Muscle of leg (tissue), 11 donors: Measurements from ENCODE around the gene PLA2G4C. TPM values are rescaled to one million over a fixed set of nuclear protein-coding genes. Genes with fewer than 3 reads are reported as not detected.

Source experiments
- DNase-seq: peaks from one replicate; pipeline ENCODE4 v3.0.0; 2013
- H3K27ac ChIP-seq: one replicate; pipeline ENCODE4 v1.5.1; 2013; ENCODE audit warnings: mild to moderate bottlenecking, low read length, control low read depth
- H3K27me3 ChIP-seq: one replicate; pipeline ENCODE4 v1.6.1; 2013; ENCODE audit warnings: low read length; ENCODE audit not compliant: control insufficient read depth, insufficient read depth
- H3K36me3 ChIP-seq: one replicate; pipeline ENCODE4 v1.6.1; 2013; ENCODE audit warnings: low read length; ENCODE audit not compliant: control insufficient read depth, insufficient read depth
- H3K4me1 ChIP-seq: one replicate; pipeline ENCODE4 v1.6.1; 2013; ENCODE audit warnings: low read length; ENCODE audit not compliant: control insufficient read depth, insufficient read depth
- H3K4me3 ChIP-seq: one replicate; pipeline ENCODE4 v1.5.1; 2013; ENCODE audit warnings: low read length, control low read depth
- H3K9me3 ChIP-seq: replicated peaks from 2 replicates; pipeline ENCODE4 v1.6.1; 2013; ENCODE audit warnings: low read depth, low read length; ENCODE audit not compliant: control insufficient read depth
- WGBS: methylation state at CpG from one replicate; pipeline ENCODE4 v1.1.5; 2013; ENCODE audit warnings: missing lambda C conversion rate; ENCODE audit not compliant: insufficient coverage; 5-methylcytosine and 5-hydroxymethylcytosine counted together
- polyA plus RNA-seq, 8 donors: library from polyadenylated mRNA; unstranded; fragments of 120-200 nt; gene quantifications; one replicate each; pipeline versions ENCODE4 v1.2.1 to v1.2.3, GENCODE V29; 2013; ENCODE audit warnings: inconsistent platforms in 1 of 8, low replicate concordance in 1 of 8; ENCODE audit not compliant: insufficient read length in 8 of 8, insufficient read depth in 1 of 8
- total RNA-seq: library from RNA; stranded (reverse); fragments of 120-200 nt; gene quantifications from one replicate; pipeline ENCODE4 v1.2.4, GENCODE V29; 2013

Gene PLA2G4C
- total and polyA plus RNA-seq, 9 donors = 20.0 to 49.8 (median 31.4) TPM

DNA sequence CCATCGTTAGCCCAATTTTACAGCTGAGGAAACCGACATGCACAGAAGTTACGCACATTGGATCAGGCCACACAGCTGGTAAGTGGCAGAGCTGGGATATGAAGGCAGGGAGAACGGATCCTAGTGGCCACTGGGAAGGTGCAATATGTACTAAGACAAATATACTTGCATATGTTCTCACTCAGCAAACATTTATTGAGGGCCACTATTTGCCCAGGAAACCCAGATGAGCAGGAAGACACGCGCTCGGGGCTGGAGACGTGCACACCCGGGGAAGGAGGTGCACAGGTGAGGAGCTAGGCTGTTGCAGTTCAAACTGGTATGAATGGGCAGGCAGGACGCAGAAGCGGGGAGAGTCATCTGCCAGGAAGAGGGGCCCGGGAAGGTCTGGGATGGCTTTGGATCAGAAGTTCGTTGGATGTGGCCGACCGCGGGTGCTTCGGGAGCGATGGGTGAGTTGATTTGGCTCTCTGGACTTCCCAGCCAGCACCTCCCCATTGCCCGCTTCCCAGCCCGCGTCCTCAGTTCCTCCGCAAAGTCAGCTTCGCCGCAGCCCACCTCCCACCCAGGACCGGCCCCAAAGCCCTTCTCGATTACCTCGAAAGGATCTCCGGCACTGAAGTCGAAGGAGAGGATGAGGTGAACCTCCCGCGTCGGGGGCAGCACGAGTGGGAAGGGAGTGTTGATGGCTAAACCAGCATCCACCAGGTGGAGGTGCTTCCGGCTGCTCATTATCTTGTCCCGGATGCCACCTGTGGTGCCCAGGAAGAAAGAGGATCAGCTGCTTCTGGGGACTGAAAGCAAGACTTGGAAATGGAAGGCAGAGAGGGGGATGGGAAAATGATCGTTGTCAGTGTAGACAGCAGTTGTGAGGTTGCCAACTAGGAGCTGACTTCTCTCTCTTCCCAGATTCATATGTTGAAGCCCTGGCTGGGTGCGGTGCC, 48.9 kb downstream of the PLA2G4C start:
- no peaks in the 10 kb centered on the region for H3K9me3 ChIP-seq
- DNase-seq = no peak
- H3K27ac ChIP-seq = no peak overlapping the region
- H3K27me3 ChIP-seq = peaks cover 4% of the 10 kb centered on the region
- no peaks in the 10 kb centered on the region for H3K4me1 ChIP-seq
- H3K36me3 ChIP-seq = peaks cover 3% of the 10 kb centered on the region
- no peak overlapping the region for H3K4me3 ChIP-seq
- 38% methylated on average over 17 of the region's 37 CpGs for WGBS

DNA sequence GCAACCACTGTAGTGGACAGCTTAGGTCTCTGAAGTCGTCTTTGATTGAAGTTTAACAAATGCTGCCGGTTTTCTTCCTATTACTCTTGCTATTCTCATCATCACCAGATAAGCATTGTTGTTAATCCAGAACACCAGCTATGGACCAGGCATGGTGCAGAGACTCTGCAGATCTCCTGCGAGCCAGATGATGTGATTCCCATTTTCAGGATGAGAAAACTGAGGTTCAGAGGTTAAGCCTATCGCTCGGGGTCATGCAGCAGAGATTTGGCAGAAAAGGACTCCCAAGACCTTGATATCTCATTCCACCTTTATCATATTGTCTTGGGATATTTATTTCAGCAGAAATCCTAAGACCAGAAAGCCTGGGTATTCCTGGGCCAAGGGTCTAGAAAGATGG, 50.2 kb downstream of the PLA2G4C start:
- H3K36me3 ChIP-seq = peaks cover 2% of the 10 kb centered on the region
- WGBS = no CpG with 5 or more reads among the region's 5 CpGs

DNA sequence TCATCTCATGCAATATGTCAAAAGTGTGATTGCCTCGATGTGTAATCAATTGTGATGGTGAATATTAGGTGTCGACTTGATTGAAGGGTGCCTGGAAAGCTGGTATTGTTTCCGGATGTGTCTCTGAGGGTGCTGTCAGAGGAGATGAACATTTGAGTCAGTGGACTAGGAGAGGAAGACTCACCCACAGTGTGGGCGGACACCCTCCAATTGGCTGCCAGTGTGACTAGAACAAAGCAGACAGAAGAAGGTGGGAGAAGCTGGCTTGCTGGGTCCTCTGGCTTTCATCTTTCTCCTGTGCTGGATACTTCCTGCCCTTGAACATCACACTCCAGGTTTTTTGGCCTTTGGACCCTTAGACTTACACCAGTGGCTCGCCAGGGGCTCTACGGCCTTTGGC, 51.3 kb downstream of the PLA2G4C start:
- H3K4me1 ChIP-seq = no peaks in the 10 kb centered on the region
- DNase-seq = no peak
- peaks cover 2% of the 10 kb centered on the region for H3K36me3 ChIP-seq
- H3K27me3 ChIP-seq = peaks cover 4% of the 10 kb centered on the region
- no peak overlapping the region for H3K27ac ChIP-seq
- H3K4me3 ChIP-seq = no peak overlapping the region
- 88% methylated on average over 3 of the region's 6 CpGs for WGBS
- H3K9me3 ChIP-seq = no peaks in the 10 kb centered on the region

More for the DNA sequence above, 50.2 kb downstream of the PLA2G4C start:
- no peak for DNase-seq
- H3K9me3 ChIP-seq = no peaks in the 10 kb centered on the region
- no peaks in the 10 kb centered on the region for H3K4me1 ChIP-seq
- H3K4me3 ChIP-seq = no peak overlapping the region
- peaks cover 4% of the 10 kb centered on the region for H3K27me3 ChIP-seq
- H3K27ac ChIP-seq = no peak overlapping the region

DNA sequence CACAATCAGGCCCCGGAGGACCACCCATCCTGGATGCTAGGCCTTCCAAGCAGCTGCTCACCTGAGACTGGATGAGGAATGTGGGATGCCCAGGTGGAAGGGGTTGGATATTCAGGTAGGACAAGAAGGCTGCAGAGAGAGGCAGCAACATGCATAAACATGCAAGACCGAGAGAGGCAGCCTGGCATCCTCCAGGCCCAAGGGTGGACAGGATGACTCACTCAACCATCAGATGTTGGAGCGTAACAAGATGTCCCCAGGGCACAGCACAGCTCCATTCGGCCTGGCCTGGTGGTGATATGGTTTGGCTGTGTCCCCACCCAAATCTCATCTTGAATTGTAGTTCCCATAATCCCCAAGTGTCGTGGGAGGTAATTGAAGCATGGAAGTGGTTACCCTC, 56.8 kb downstream of the PLA2G4C start:
- H3K36me3 ChIP-seq = peaks cover 8% of the 10 kb centered on the region
- H3K9me3 ChIP-seq = no peaks in the 10 kb centered on the region
- no peak for DNase-seq
- H3K27me3 ChIP-seq = no peaks in the 10 kb centered on the region
- WGBS = 77% methylated on average over 3 of the region's 5 CpGs
- H3K27ac ChIP-seq = no peak overlapping the region
- H3K4me3 ChIP-seq = no peak overlapping the region
- no peaks in the 10 kb centered on the region for H3K4me1 ChIP-seq

DNA sequence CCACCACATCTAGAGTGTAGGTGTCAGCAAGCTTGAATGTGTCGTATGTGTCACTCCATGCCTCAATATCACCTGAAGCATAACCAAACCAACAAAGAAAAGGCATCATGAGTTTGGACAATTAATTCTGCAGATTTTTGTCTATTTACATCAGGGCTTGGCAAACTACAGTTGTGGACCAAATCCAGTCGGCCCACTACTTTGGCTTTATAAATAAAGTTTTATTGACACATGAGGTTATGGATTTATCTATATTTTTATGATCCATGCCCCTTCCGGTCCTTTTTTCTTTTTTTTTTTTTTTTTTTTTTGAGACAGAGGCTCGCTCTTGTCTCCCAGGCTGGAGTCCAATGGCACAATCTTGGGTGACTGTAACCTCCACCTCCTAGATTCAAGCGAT, 57.5 kb downstream of the PLA2G4C start:
- Histone ChIP-seq H3K27ac (no peak overlapping the region), H3K4me3 (no peak overlapping the region), H3K27me3 (no peaks in the 10 kb centered on the region), H3K36me3 (peaks cover 11% of the 10 kb centered on the region), H3K4me1 (no peaks in the 10 kb centered on the region), H3K9me3 (no peaks in the 10 kb centered on the region)
- 100% methylated on average over 2 of the region's 5 CpGs for WGBS
- DNase-seq = no peak

DNA sequence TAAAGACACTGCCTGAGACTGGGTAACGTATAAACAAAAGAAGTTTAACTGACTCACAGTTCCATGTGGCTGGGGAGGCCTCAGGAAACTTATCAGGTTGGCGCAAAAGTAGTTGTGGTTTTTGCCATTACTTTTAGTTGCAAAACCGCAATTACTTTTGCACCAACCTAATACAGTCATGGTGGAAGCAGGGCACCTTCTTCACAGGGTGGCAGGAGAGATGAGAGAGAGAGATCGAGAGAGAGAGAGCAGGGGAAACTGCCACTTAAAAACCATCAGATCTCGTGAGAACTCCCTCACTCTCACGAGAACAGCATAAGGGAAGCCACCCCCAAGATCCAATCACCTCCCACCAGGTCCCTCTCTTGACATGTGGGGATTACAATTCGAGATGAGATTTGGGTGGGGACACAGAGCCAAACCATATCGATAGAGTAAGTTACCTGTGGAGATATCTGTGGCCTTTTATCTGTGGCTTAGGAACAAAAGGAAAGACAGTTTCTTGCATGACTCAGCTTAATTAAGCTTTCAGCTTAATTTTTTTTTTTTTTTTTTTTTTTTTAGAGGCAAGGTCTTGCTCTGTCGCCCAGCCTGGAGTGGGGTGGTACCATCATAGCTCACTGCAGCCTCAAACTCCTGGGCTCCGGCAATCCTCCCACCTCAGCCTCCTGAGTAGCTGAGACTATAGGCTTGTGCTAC, 59.1 kb downstream of the PLA2G4C start:
- H3K27me3 ChIP-seq = no peaks in the 10 kb centered on the region
- no peak for DNase-seq

DNA sequence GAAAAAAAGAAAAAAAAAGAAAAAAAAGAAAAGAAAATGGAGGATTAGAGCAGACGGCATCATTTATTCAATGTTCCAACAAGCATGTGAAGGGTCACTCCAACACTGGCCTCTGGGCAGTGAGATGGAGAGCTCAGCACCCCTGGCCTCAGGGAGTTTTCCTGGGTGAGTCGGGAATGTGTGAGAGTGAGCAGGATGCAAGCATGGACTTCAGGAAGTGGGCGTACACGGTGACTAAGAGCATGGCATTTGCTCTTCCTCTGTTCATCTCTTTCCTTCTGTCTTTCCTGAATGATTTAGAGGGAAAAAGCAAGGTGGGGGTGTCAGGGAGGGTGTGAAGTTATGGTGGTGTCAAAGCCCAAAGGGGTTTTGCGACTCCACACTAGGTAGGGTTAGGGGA, 66.1 kb downstream of the PLA2G4C start:
- WGBS = 82% methylated on average over 2 of the region's 5 CpGs
- no peak for DNase-seq
- H3K27ac ChIP-seq = no peak overlapping the region

More for the DNA sequence above, 59.1 kb downstream of the PLA2G4C start:
- no peaks in the 10 kb centered on the region for H3K9me3 ChIP-seq
- no peak overlapping the region for H3K27ac ChIP-seq
- no CpG with 5 or more reads among the region's 10 CpGs for WGBS
- no peak overlapping the region for H3K4me3 ChIP-seq
- peaks cover 12% of the 10 kb centered on the region for H3K36me3 ChIP-seq
- no peaks in the 10 kb centered on the region for H3K4me1 ChIP-seq

DNA sequence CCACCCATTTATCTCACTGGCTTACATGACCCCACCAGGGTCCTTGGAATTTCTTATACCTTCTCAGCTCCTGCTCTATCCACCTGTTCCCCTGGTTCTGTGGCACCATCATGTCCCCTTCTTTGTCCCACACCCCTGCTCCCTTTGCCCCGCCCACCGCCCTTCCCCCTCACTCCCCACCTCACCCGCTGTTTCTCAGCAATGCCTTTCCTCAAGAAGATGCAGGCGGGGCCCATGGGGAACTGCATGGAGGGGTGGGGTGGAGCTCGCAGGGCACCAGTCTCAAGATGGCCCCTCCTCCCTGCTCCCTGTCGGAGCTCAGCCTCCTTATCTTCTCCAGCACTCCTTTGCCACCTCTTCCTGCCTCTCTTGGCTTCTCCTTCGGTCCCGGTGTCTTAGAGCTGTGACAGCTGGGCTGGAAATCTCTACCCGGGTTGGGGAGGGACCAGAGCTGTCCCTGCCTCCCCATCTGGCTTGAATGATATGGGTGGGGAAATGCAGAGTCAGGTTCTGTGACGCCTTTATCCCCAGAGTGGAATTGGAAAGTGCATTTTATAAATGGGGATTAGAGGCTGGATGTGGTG, 66.8 kb downstream of the PLA2G4C start, which contains the start of gene CABP5:
Gene CABP5 (minus strand): TSS at position 405 of the 584 bp plus-strand sequence. CDS start 157 bp downstream, at position 248.
- Histone ChIP-seq H3K9me3 (no peaks in the 10 kb centered on the region), H3K27ac (no peak within 1 kb of the TSS), H3K4me1 (no peaks in the 10 kb centered on the region), H3K4me3 (no peak within 1 kb of the TSS), H3K27me3 (no peaks in the 10 kb centered on the region), H3K36me3 (peaks cover 4% of the 10 kb centered on the region)
- 60% methylated on average over 4 of the region's 10 CpGs for WGBS
- DNase-seq = no peak

More for the DNA sequence above, 66.1 kb downstream of the PLA2G4C start:
- Histone ChIP-seq H3K36me3 (peaks cover 4% of the 10 kb centered on the region), H3K4me3 (no peak overlapping the region), H3K4me1 (no peaks in the 10 kb centered on the region), H3K27me3 (no peaks in the 10 kb centered on the region), H3K9me3 (no peaks in the 10 kb centered on the region)

DNA sequence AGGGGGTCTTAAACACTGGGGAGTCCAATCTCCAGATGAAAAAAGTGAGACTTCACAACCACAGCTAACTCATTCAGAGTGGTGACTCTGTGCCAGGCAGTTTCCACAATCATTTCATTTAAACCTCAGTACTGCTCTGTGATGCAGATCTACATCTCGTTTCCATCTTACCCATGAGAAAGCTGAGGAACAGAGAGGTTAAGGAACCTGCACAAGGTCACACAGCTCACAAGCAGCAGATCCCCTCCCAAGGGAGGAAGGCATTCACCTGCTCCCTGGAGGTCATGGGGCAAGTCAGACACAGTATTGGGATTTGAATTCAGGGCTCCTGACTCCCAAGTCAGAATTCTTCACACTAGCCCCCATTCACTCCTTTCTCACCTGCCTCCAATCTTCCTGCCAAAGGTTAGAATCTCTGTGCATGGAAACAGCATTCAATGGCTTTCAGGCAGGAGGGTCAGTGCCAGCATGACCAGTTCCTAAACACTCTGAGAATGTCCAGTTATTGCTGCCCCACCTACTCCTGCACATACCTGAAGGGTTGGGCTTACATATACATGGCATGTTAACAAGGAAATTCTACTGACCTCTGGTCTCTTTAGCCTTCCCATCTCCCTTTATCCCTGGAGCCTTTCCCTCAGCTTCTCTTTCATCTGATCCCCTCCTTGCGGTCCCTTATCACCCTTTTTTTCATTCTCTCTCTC, 68.6 kb downstream of the PLA2G4C start:
- no peak for DNase-seq
- H3K36me3 ChIP-seq = no peaks in the 10 kb centered on the region
- WGBS = 62% methylated on average over 1 of the region's 2 CpGs
- peaks cover under 1% of the 10 kb centered on the region for H3K9me3 ChIP-seq
- H3K27me3 ChIP-seq = no peaks in the 10 kb centered on the region
- no peak overlapping the region for H3K4me3 ChIP-seq
- no peaks in the 10 kb centered on the region for H3K4me1 ChIP-seq
- no peak overlapping the region for H3K27ac ChIP-seq
